GM21723 (cell line): ENCODE results near the gene MFAP3L.

Experiments
- ATAC-seq: cut with Tn5 transposase; IDR thresholded peaks from one replicate; pipeline ENCODE4 v1.9.1; 2021; ENCODE audit warnings: mild to moderate bottlenecking, moderate library complexity; ENCODE audit not compliant: unreplicated experiment

MFAP3L gene

DNA sequence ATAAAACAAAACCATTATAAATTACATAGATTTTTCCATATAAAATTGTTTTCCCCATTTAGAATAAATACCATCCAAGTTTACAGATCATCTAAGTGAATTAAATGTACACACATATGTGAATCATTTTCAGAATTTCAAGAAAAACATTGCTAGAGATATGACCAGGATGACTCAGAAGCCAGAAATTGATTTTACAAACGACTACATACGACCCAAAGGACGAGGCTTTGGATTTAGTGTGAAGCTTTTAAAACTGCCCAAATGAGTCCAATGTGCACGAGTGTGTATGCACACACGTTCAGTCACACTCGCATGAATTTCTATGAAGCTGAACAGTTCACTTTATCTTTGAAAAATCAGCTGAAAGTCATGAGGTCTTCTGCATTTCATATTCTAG is 37.9 kb downstream of the MFAP3L start:
- ATAC-seq: no peak

DNA sequence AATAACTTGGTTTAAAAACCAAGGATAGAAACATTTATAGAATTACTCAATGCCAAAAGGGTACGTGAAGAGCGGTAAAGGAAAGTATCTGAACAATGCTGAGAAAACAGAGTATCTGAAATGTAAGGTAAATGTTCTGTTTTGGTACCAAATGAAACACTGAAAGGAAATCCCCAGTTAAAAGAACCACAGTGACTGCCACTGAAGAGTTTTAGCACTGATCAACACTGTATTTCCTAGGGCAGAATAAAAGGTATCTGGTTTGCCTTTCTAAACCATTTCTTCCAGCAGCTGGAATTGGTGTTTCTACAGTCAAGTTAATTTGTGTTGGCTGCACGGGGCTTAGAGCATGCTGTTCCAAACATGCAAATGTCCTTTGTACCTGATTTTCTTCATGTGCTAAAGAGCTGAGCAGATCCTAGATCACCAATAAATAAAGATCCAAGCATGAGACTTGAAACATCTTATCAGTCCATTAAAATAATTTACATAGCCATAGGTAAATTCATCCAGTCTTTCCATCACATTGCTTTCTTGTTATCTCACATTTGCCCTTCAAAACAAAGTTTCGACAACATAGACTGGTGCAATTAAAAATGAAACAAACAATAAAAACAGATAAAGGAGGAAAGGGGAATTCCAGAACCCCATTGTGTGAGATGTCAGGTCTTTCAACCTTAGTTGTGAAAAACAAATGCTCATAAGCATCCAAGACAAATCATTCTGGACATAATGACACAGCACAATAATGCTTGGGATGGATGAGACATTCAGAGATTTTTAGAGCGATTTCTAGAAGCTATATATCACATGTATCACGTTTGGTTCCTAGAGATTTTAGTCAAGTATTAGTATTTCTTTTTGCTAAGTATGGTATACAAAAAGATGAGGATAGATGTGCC is 38.6 kb downstream of the MFAP3L start:
- no peak for ATAC-seq

DNA sequence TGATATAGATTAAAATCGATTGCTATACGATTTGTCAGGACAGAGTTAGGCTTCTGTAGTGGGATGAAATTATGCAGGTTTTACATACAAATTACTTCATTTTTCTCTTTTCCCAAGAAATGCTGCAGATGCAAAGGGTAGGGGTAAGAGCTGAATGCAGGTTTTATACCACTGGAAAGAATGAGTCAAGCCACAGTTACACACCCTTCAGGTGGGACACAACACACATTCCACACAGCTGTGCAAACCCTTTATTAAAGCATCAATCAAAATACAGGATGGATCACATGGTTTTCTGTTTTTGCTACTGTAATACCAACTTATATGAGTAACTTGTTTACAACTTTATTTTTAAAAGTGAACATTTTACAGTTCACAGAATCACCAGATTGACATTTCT is 39.8 kb downstream of the MFAP3L start:
- ATAC-seq: no peak

DNA sequence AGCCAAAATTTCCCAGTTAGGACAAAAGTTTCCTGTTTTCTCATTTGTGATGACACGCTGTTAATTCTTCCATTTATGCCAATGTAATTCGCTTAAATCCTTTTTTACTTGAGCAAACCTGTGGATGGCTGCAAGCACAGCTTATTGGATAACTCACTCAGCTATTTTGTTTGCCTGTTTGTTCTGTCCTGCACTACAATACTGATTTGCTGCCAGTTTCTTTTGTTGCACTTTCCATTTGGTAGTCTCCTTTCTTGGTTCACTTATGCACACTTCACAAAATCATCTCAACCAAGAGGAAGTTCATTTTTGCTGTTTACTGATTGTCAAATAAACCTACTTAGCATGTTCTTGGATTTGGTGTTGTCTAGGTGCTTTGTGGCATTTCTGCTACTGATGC is 40.3 kb downstream of the MFAP3L start:
- no peak for ATAC-seq

DNA sequence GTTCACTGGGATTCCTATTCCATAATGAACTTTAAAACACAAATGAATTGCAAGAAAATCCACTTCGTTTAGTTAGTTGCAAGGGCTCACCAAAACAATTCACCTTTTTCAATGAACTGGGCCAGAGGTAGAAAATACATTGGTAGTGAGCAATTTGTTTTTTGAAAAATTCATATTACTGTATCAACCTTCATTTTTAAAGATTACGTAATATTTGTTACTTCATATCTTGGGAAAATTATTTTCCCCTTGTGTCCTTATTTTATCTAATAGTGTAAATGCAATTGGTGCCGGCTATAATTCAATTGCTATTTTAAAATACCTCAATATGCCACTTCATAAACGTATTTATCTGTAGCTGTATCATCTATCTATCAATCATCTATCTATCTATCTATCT is 41.5 kb downstream of the MFAP3L start:
- ATAC-seq: no peak

DNA sequence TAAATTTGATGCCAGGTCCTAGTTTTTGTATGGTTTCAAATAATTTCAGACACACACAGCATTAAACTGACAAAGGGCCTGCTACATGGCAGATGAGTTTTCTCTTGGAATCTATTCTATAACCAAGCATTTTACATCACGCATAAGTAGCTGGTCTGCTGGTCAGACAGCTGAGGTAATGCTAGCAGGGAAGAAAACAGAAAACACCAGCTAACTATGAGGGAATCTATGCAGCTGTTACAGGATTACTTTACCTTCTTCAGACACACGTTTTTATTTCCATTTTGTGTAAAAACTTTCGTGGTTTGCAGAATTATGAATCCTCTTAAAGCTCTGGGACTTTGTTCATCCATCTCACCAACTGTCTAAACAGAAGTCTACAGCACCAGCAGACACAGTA is 42.0 kb downstream of the MFAP3L start:
- no peak for ATAC-seq

DNA sequence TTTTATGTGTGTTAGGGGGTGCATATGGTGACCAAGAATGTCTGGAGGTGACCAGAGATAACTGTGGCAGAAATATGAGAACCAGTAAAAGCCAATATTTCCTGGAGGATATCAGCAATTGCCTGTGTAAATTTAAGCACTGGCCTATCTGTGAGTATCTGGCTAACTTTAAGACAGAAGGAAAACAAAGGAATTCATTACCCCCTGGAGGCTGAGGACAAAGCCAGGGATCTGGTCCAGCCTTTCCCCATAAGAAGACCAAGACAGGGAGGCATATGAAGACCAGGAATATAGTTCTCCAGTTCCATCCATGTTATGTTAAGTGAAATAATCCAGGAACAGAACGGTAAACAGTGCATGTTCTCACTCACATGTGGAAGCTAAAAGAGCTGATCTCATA is 49.2 kb downstream of the MFAP3L start:
- no peak for ATAC-seq

DNA sequence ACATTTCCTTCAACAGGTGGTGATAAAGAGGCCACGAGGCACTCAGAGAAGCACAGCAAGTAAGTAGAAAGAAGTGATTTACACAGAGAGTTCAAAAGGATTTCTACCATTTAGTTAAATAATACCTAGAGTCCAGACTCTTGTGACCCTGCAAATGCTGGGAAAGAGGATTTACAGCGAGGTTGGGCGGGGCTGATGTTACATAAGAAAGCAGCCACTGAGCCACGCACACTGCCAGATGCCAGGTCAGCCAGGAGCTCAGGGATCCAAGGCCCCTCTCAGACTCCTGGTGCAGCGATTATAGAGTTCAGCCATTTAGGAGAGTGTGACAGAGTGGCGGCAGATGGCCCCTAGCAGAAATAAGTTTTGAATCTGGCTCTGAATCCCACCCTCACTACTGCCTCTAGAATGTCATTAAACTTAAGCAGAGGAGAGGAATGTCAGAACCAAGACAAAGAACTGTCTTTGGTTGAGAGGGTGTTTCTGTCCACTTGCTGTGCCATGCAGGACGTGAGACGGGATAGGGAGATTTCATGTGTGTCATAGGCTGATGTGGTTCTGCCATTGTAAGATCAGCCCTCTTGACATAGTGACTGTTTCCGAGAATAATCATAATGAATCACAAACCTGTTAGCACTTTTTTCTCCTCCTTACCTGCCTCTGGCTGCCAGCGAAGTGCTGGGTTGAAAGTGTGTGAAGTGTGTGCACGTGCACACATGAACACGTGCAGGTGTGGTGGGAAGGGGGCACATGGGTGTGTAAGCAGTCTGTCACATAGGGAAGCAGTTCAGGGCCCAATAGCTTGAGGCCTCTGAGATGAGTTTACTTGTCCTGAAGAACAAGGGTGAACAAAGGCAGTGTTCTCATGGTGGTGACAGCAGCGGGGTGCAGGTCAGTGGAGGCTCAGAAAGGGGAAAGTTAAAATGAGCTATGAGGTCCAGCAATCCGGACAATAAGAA is 50.1 kb downstream of the MFAP3L start:
- ATAC-seq: no peak

DNA sequence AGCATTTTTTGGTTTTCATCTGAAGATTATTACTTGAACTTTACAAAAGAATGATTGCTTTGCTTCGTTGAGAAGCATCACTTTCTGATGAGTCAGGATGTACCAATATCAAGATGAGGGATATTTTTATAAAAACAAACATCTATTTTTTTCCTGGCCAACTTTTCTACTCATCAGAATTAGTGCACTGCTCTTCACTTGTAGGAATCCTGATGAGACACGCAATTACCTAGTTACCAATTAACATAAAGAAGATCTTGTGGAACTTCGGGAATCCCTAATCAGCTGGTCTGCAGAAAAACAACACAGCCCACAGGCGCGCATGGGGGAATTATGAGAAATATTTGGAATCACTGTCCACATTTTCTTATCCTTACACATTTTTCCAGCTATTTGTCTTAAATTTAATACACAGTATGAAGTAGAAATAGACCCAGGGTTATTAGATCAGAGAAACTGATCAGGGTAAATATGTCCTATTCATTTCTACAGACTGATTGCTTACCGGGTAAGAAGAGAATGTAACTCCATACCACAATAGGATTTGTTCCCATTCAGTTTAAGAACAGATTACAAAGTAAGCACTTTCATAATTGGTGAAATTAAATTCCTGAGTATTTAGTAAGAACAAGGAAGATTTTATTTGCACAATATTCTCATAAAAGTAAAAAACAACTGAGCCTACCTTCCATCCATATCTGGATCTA is 50.9 kb downstream of the MFAP3L start:
- no peak for ATAC-seq

DNA sequence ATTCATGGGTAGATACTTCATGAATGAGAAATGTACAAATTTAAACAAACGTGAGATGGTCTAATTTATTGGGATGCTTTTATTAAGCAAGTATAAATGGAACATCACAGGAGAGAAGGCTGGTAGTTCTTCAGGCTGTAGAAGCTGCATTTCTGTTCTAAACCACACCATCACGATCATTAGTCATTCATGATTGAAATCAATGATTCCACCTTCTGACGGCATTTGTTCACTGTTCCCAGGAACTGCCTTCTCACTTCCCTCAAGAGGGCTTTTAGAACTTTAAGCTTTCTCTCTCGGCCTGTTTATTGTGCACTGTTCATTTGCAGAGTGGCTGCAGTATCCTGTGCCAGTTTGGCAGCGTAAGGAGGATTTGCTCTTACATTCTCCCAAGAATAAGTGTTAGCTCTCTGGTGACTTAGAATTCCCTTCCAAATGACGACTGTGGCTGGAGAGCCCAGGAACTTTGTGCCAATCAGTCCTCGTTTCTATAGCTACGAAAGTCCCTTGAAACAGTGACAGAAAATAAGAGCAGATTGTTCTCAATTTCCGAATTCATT is 54.7 kb downstream of the MFAP3L start:
- no peak for ATAC-seq

DNA sequence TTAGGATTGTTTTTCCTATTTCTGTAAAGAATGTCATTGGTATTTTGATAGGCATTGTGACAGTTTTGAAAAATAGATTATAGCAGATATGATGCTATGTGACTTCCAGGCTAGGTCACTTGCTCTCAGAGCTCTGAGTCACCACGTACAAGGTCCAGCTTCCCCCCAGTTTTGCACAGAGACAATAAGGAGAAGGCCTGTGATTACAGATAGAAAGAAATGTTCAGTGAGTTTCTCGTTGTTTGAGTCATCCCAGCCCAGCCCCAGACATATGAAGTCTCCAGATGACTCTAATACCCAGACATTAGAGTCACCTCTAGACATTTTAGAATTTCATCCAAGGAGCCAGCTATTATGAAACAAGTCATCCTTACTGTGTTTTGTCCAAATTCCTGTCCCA is 57.2 kb downstream of the MFAP3L start:
- no peak for ATAC-seq

DNA sequence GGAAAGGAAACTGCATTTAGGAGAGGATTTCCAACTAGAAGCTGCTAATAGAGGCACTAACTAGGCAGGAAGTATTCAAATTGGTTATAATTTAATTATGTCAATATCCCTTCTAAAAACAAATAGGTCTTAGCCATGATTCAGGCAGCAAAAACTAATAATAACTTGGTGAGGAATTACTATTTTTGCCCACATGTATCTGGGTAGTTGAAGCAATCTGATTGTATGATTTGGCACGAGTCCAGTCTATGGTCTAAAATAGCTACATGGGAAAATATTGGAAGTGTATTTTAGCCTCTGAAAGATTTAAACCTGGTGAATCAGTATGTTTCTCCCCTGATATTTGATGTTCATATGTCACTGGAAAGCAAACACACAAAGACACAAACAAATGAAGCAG is 62.2 kb downstream of the MFAP3L start:
- no peak for ATAC-seq

DNA sequence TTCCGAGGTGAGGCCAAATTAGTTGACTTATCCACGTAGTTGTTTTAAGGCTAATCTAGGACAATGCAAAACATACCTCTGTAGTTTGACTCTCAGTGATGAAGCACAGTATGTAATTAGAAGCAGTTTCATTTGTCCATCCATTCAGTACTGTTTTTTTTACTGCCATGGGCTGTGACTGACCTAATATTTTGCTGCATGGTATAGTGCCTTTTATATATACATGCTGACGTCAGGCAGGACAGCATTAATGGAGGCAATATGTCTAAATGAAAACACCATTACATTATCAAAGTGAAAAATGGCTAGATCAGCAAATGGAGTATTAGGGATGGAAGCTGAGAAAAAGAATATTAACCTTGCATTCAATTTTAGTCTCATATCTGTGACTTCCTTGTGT is 66.9 kb downstream of the MFAP3L start:
- ATAC-seq: no peak

DNA sequence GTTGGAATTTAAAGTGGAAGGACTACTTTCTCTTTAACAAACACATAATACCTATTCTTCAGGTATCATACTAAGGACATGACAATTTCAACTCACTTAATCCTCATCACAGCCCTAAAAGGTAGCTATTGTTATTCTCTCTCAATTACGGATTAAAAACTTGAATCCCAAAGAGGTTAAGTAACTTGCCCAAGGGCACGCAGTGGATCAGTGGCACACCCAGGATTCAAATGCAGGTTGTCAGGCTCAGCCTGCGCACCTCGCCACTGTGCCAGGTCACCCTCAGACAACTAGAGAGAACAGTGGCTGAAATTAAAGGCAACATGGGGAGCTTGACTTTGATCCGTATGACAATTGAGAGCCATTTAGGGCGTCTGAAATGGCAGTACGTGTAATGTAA is 67.6 kb downstream of the MFAP3L start:
- ATAC-seq: no peak

DNA sequence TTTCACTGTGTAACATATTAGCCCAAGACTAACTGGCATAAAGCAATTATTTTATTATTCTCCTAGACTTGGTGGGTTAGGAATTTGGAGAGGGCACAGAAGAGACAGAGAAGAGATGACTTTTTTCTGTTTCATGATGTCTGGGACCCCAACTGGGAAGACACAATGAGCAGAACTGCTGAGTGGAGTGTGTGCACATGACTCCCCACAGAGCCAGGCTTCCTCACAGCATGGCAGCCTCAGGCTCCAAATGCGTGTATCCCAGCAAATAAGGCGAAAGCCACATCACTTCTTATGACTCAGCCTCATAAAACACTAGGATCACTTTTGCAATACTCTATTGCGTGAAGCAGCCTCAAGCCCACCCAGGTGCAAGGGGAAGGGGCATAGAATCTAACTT is 68.4 kb downstream of the MFAP3L start:
- ATAC-seq: no peak

DNA sequence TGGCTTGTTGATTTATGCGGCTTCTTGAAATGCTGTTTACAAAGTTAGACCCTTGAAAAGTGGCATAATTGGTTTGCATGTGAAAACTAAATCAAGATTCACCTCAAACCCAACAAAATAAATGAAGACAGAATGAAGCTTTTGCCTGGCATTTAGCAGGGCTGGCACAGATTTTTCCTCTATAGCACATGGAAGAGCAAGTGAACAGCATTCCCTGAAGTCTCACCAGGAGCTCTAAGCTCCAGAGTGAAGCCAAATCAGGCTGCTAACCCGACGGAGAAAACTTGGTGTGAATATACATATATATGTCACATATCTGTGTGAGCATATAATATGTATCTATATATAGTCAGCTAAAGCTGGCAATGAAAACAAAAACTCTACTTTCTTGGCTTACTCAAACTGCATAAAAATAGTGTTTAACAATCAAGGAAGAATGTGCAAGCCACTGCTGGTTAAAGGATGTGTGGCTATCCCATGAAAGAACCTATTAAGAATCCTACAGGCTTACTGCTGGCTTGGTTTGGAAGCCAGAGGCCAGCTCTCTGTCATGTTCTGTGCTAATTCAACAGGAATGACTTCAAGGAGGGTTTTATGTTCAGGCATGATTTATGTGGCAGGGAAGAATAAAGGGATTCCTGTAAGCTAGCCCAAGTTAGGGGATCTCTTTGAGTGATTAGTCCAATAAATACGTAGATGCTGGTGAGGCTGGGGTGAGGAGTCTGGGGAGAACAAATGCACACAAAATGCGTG is 69.9 kb downstream of the MFAP3L start:
- ATAC-seq: no peak

DNA sequence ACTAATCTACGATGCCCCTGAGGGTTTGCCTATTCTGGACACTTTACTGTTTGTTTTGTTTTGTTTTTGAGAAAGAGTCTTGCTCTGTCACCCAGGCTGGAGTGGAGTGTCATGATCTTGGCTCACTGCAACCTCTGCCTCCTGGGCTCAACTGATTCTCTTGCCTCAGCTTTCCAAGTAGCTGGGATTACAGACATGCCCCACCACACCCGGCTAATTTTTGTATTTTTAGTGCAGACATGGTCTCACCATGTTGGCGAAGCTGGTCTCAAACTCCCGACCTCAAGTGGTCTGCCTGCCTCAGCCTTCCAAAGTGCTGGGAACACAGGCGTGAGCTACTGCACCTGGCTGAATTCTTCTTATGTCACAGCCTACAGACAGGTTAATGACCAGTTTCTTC is 70.7 kb downstream of the MFAP3L start:
- ATAC-seq: no peak

DNA sequence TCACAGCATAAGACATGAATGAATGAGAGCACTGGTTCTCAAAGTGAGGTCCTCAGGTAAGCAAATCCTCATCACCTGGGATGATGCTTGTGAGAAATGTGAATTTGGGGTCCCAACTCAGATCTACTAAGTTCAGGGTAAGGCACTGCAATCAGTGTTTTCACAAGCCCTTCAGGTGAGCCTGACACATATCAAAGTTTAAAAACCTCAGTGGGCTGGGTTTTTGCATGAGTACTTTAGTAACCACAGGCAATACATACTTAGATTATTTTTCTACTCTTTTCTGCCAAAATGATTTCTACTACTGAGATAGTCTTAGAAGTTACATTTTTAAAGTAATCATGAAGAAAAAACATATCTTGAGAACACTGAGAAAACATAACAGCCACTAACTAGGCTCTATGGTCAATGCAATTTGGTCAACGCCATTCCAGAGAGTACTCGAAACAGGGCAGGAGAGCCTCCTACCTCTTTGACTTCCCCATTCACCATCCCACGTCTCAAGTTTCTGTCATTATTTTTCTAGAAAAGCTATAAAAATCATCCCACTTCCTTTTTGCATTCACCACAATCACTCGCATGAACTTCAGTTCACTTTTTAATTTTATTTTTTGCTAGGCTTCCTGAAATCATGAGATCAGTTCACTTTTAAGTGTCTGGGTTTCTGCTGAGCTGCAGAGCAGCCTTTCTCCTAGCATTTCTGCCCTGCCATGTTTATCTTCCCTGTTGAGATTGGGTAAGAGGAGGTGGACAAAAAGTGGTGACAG is 73.8 kb downstream of the MFAP3L start:
- peak; percentile 78 for ATAC-seq

DNA sequence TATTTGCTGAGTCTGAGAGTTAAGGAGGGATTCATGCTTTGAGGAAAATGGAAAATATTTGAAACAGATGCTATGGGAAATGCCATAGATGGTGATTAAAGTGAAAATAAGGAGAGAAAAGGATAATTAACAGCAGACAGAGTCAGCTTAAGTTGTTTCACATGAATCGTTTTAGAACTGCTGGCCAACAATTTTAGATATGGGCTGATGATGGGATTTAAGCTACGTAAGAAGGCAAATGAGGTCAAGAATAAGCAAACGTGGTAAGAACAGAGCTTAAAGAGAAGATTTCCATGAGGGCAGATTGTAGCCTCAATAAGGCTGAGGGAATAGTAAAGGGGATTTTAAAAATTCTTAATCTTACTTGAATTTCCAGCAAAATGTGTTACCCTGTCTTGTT is 77.9 kb downstream of the MFAP3L start:
- no peak for ATAC-seq

DNA sequence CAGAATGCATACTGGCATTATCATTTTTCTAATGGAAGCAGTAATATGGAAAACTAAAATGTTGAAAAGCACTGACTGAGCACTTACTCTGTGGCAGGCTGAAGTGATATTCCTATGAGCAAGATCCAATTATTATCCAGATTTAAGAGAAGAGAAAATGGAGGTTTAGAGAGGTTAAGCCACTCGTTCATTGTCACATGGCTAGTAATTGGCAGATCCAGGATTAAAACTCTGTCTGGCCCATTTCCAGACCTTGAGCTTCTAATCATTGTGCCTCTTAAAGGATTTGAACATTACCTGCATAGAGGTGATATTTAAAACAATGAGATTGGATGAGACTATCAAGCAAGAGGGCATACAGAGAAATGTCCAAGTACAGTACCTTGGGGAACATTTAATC is 80.6 kb downstream of the MFAP3L start:
- no peak for ATAC-seq
